Measurements from ENCODE around the gene ATP8A2.

Gene ATP8A2

GRCh38 chr13:25827831-25828465, 456.2 kb downstream of the ATP8A2 start:
- TF ChIP-seq POLR2AphosphoS5 (IDR thresholded peaks at IDR 0.05; ENCODE audit: borderline replicate concordance, low read depth, low read length) (no peak), FOXP2 (optimal IDR thresholded peaks at IDR 0.05; ENCODE audit: control extremely low read depth, extremely low read length, insufficient read depth) (no peak), EZH2 (IDR thresholded peaks at IDR 0.05) (no peak)
- H3K9ac ChIP-seq (ENCODE audit: insufficient read length), result no peak overlapping the region
- H3K4me3 ChIP-seq, result peak overlapping the region; percentile 31
- H3K36me3 ChIP-seq (ENCODE audit: insufficient read depth, low read length), result no peaks in the 10 kb centered on the region
- peak overlapping the region; percentile 66 for H3K27ac ChIP-seq
- no peak for DNase-seq (ENCODE audit: low read depth, low spot score)
- H3K9me3 ChIP-seq (ENCODE audit: low read depth, low read length), result no peaks in the 10 kb centered on the region

GRCh38 chr13:25833761-25834160, 462.0 kb downstream of the ATP8A2 start:
- Histone ChIP-seq H3K27ac (no peak overlapping the region), H3K36me3 (ENCODE audit: insufficient read depth, low read length) (no peaks in the 10 kb centered on the region), H3K9ac (ENCODE audit: insufficient read length) (no peak overlapping the region), H3K4me3 (no peak overlapping the region), H3K9me3 (ENCODE audit: low read depth, low read length) (no peaks in the 10 kb centered on the region)
- TF ChIP-seq EZH2 (IDR thresholded peaks at IDR 0.05) (no peak), POLR2AphosphoS5 (IDR thresholded peaks at IDR 0.05; ENCODE audit: borderline replicate concordance, low read depth, low read length) (no peak), FOXP2 (optimal IDR thresholded peaks at IDR 0.05; ENCODE audit: control extremely low read depth, extremely low read length, insufficient read depth) (no peak)
- no peak for DNase-seq (ENCODE audit: low read depth, low spot score)

- no peak for TF ChIP-seq FOXP2 (optimal IDR thresholded peaks at IDR 0.05; ENCODE audit: control extremely low read depth, extremely low read length, insufficient read depth)
- no peak for TF ChIP-seq EZH2 (IDR thresholded peaks at IDR 0.05)
- TF ChIP-seq POLR2AphosphoS5 (IDR thresholded peaks at IDR 0.05; ENCODE audit: borderline replicate concordance, low read depth, low read length), result no peak
- Histone ChIP-seq H3K4me3 (no peak overlapping the region), H3K9ac (ENCODE audit: insufficient read length) (no peak overlapping the region), H3K36me3 (ENCODE audit: insufficient read depth, low read length) (no peaks in the 10 kb centered on the region), H3K9me3 (ENCODE audit: low read depth, low read length) (no peaks in the 10 kb centered on the region), H3K27ac (no peak overlapping the region)
- DNase-seq (ENCODE audit: low read depth, low spot score), result no peak
These were observed 465.0 kb downstream of the ATP8A2 start for GRCh38 chr13:25836574-25837336.

GRCh38 chr13:25839371-25839770, 467.6 kb downstream of the ATP8A2 start:
- Histone ChIP-seq H3K9me3 (ENCODE audit: low read depth, low read length) (no peaks in the 10 kb centered on the region), H3K36me3 (ENCODE audit: insufficient read depth, low read length) (no peaks in the 10 kb centered on the region), H3K27ac (no peak overlapping the region), H3K4me3 (no peak overlapping the region), H3K9ac (ENCODE audit: insufficient read length) (no peak overlapping the region)
- DNase-seq (ENCODE audit: low read depth, low spot score), result no peak
- no peak for TF ChIP-seq EZH2 (IDR thresholded peaks at IDR 0.05)

GRCh38 chr13:25840261-25840660, 468.5 kb downstream of the ATP8A2 start:
- Histone ChIP-seq H3K27ac (no peak overlapping the region), H3K9ac (ENCODE audit: insufficient read length) (no peak overlapping the region), H3K4me3 (no peak overlapping the region), H3K9me3 (ENCODE audit: low read depth, low read length) (no peaks in the 10 kb centered on the region), H3K36me3 (ENCODE audit: insufficient read depth, low read length) (no peaks in the 10 kb centered on the region)
- no peak for DNase-seq (ENCODE audit: low read depth, low spot score)
- TF ChIP-seq POLR2AphosphoS5 (IDR thresholded peaks at IDR 0.05; ENCODE audit: borderline replicate concordance, low read depth, low read length), result no peak
- TF ChIP-seq FOXP2 (optimal IDR thresholded peaks at IDR 0.05; ENCODE audit: control extremely low read depth, extremely low read length, insufficient read depth), result no peak
- no peak for TF ChIP-seq EZH2 (IDR thresholded peaks at IDR 0.05)

- no peak for TF ChIP-seq POLR2AphosphoS5 (IDR thresholded peaks at IDR 0.05; ENCODE audit: borderline replicate concordance, low read depth, low read length)
- Histone ChIP-seq H3K9me3 (ENCODE audit: low read depth, low read length) (no peaks in the 10 kb centered on the region), H3K36me3 (ENCODE audit: insufficient read depth, low read length) (no peaks in the 10 kb centered on the region), H3K4me3 (no peak overlapping the region), H3K9ac (ENCODE audit: insufficient read length) (no peak overlapping the region), H3K27ac (no peak overlapping the region)
- DNase-seq (ENCODE audit: low read depth, low spot score), result no peak
These were observed 469.2 kb downstream of the ATP8A2 start for GRCh38 chr13:25840931-25841330.

GRCh38 chr13:25843692-25844091, 471.9 kb downstream of the ATP8A2 start:
- no peak for TF ChIP-seq EZH2 (IDR thresholded peaks at IDR 0.05)
- no peak for TF ChIP-seq FOXP2 (optimal IDR thresholded peaks at IDR 0.05; ENCODE audit: control extremely low read depth, extremely low read length, insufficient read depth)
- no peak for TF ChIP-seq POLR2AphosphoS5 (IDR thresholded peaks at IDR 0.05; ENCODE audit: borderline replicate concordance, low read depth, low read length)
- no peak for DNase-seq (ENCODE audit: low read depth, low spot score)
- no peaks in the 10 kb centered on the region for H3K36me3 ChIP-seq (ENCODE audit: insufficient read depth, low read length)
- no peak overlapping the region for H3K27ac ChIP-seq
- no peak overlapping the region for H3K4me3 ChIP-seq
- no peak overlapping the region for H3K9ac ChIP-seq (ENCODE audit: insufficient read length)
- H3K9me3 ChIP-seq (ENCODE audit: low read depth, low read length), result no peaks in the 10 kb centered on the region

GRCh38 chr13:25844559-25845434, 473.0 kb downstream of the ATP8A2 start:
- H3K9ac ChIP-seq (ENCODE audit: insufficient read length), result no peak overlapping the region
- no peak for DNase-seq (ENCODE audit: low read depth, low spot score)
- no peaks in the 10 kb centered on the region for H3K36me3 ChIP-seq (ENCODE audit: insufficient read depth, low read length)
- TF ChIP-seq EZH2 (IDR thresholded peaks at IDR 0.05) (no peak), FOXP2 (optimal IDR thresholded peaks at IDR 0.05; ENCODE audit: control extremely low read depth, extremely low read length, insufficient read depth) (no peak), POLR2AphosphoS5 (IDR thresholded peaks at IDR 0.05; ENCODE audit: borderline replicate concordance, low read depth, low read length) (no peak)
- no peak overlapping the region for H3K27ac ChIP-seq
- no peak overlapping the region for H3K4me3 ChIP-seq
- H3K9me3 ChIP-seq (ENCODE audit: low read depth, low read length), result no peaks in the 10 kb centered on the region
